Measurements from ENCODE around the gene IL12A.

IL12A gene

DNA sequence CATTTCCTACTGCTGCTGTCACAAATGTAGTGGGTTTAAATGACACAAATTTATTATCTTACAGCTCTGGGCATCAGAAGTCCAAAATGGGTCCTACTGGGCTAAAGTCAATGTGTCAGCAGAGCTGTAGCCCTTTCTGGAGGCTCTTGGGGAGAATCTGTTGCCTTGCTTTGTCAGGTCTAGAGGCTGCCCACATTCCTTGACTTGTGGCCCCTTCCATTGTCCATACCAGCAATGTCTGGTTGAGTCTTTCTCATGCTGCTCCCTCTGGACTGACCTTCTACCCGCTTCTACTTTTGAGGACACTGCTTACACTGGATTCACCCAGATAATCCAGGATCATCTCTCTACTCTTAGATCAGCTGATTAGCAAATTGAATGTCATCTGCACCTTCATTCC is 3.0 kb downstream of the IL12A start:
- DNase-seq = no peak

- no peak for DNase-seq
These were observed 4.0 kb downstream of the IL12A start for GRCh38 chr3:159992589-159992988.

- no peak for DNase-seq
These were observed 5.5 kb downstream of the IL12A start for GRCh38 chr3:159994182-159994581.

DNA sequence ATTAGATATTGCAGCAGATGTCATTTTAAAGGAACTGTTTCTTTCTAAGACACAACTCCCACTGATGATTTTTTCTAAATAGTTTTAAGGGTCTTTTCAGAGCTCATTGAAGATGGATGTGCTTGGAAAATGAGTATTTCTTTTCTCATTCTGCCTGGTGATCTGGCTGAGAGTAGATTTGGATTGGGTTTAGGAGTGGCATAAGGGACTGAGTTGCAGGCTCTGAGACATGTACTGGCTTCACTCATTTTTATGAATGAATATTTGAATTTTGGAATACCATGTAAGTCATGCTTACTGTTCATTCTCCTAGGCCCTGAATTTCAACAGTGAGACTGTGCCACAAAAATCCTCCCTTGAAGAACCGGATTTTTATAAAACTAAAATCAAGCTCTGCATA is 6.5 kb downstream of the IL12A start:
- DNase-seq = no peak

- no peak for DNase-seq
These were observed 7.4 kb downstream of the IL12A start for GRCh38 chr3:159996018-159996417.

- DNase-seq = no peak
These were observed 8.3 kb downstream of the IL12A start for GRCh38 chr3:159996959-159997358.

- DNase-seq = peak; percentile 15
These were observed 12.6 kb downstream of the IL12A start for GRCh38 chr3:160001148-160001760.

GRCh38 chr3:160001850-160002623 is 13.4 kb downstream of the IL12A start:
- peak; percentile 12 for DNase-seq

DNA sequence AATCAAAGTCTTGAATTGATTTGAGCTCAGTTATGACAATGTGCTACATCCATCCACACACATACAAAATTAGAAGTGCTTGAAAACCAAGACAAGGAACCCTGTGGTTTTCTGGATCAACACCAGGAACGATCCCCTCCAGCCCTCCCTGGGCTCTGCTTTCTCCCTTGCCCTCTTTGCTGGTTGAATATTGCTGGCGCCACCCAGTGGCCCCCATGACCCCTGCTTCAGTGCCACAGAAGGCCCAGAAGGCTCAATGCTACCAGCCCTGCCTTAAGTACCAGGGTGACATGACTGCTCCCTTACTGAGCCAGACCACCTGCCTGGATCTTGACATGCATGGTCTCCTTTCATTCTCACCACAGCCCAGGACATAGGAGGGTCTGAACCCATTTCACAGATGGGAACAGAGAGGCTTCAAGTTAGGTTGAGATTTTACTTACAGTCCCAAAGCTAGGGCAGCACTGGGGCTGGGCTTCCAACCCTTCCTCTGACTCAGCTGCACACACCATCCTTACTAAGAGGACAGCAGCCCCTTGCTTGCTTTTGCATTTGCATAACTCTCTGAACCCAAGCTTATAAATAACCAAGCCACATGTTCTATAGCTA is 15.0 kb downstream of the IL12A start:
- DNase-seq = peak; percentile 61

DNA sequence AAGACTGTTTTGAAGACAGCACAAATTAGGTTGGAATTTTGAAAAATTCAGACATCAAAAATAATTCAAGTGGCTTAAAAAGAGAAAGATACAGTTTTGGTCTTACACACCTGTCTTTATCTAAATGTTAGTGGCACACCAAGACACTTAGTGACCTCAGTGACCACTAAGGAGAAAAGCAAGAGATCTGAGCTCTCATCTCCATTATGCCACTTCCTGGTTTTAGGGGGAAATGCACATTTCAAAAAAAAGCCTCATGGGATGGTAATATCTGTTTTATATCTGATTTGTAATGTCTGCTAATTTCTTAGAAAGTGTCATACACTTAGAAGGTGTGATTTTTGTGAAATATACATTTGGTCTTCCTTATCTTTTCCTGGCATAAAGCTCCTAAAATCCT is 16.4 kb downstream of the IL12A start:
- no peak for DNase-seq

DNA sequence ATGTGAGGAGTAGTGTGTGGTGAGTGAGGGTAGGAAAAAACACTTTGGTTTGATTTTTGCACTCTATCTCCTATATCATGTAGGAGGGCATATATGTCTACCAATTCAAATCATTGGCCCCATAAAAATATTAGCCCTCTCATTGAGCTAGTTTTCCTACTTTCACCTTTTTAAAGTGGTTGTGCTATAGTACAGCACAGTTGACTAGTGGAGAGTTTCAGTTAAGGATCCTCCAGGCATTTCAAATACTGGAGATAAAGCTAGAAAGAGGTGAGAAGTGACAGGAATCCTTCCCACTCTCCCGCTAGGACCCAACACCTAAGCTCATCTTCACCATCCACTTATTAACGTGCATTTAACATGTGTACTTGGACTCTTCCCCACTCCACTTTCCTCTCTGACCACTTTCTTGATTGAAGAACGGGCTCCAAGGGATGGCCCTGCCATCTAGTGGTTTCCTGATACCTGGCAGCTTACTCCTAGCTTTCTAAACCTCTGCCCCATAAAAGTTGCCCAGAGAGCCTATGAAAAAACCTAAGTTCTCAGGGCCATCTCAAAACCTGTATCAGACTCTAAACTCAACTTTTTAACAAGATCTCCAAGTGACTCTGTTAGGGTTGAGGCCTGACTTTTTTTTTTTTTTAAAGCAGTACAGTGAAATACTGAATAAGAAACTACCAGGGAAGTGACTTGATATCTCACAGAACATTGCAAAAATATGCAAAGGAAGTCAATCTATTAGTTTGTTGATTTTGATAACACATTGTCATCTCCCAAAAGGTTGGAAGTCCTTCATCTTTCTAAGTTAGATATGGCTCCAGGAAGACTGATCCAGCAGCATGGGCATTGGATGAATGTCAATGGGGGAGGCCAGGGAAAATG is 17.9 kb downstream of the IL12A start:
- peak; percentile 82 for DNase-seq

DNA sequence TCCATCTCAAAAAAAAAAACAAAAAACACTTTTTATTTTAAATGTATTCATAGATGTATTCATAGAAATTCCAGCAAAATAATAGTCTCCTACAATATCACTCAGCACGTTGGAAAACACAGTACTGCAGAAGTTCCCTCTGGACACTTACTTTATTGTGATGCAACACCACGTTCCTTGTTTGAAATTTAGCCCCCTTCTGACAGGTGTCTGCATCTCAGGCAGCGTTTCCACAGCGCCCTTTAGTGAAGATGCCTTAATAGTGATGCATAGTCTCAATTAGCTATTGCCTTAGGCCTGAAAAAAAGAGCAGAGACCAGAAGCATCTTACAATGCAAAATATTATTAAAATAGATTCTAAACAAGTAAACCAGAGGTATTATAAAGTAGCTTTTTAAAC is 20.3 kb downstream of the IL12A start:
- DNase-seq = no peak

DNA sequence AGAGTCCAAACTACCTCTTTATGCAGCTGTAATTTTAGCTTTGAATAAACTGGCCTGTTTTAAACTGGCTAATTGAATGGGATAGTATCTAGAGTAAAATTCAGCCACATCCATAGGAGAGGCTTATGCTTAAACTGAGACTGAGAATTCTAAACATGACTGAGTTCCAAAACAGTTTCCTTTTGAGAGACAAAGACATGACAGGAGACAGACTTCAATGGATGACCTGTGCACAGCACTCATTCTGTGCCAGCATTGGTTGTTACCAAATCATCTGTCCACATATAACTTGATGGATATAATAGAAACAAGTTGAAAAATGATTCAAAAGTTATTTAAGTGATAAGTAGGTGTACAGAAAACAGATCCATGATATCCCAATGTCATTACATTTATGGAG is 20.9 kb downstream of the IL12A start:
- DNase-seq = no peak

GRCh38 chr3:160010578-160010977 is 21.9 kb downstream of the IL12A start:
- no peak for DNase-seq

DNA sequence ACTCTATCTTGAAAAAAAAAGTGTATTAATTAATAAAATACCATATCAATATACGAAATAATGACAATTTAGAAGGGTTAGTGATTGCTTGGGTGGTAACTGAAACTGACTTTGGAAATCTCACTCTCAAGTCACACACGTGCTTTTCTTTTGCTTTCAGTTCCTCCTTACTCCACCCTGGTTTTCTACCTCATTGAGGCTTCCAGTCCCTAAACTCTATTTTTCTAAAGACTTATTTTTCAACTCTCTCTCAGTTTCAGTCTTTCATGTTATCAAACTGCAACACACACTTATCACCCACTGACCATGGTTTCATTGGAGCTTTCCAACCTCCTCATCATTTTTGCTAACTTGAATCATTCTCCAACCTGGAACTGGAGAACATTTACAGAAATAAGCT is 23.5 kb downstream of the IL12A start:
- DNase-seq = no peak

DNA sequence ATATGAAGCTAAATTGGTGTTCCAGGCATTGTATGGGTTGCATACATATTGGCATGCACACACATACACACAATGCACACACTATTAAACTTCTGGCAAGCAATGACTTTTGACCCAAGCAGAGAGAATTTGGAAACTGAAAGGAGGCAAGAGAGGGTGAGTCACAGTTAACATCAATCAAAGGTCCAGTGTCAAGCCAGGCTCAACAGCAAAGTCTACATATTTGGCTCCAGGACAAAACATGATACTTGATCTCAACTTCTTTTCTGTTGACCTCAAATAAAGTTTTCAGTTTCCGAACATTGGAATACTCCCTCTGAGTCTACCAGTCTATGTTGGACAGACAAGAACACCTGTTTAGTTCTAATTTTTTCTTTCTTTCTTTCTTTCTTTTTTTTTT is 28.3 kb downstream of the IL12A start:
- DNase-seq = no peak

DNA sequence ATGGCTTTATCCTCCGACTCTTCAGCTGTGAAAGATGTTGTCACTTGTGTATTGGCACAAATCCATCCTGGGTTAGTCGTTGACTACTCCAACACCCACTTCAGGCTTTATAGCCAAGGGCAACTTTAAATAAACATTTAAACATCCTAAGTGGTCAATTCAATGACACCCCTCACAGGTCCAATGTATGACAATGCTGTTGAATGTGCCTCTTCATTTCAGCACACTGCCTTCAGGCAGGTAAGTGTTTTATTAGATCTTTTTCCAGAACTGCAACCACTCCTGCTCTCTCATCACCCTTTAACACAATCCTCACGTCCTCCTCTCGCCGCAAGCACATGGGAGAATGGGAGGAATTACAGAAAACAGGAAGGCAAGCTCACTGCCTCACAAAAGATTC is 30.3 kb downstream of the IL12A start:
- DNase-seq = no peak

DNA sequence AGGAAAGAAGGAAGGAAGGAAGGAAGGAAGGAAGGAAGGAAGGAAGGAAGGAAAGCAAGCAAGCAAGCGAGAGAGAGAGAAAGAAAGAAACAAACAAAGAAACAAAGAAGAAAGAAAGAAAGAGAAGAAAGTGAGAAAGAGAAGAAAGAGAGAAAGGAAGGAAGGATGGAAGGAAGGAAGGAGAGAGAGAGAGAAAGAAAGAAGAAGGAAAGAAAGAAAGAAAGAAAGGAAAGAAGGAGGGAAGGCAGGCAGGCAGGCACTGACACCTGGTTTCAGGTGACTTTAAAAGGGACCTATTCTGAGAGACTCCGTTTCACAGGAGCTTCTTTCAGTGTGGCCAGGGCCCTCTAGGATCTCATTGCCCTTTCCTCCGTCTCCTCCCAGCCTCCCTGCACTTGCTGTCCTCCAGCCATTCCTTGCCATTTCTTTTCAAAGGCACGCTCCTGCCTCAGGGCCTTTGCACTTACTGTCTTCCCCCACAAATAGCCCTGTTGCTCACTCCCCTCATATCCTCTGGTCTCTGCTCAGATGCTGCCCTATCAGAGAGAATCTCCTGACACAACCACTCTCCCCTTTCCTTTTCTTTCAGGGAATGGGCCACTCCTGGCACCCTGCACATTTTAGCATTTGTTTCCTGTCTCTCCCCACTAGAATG is 31.5 kb downstream of the IL12A start:
- DNase-seq = no peak

DNA sequence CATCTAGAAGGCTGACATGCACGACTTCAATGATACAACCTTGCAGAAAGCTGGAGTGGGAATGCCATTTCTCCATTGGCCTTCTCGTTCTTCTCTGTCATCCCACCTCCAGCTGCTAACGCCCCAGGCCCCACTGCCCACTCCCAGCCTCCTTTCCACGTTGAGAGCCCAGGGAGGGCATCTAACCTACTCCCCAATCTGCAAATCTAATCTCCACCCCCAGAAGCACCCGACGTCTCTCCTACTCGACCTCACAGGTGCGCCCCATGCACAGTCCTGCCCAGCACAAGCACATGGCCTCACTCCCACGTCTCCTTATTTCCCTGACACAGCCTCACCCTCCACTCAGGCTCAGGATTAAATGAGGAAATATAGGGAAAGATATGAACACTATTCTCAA is 33.4 kb downstream of the IL12A start:
- no peak for DNase-seq

- DNase-seq = no peak
These were observed 34.8 kb downstream of the IL12A start for GRCh38 chr3:160023476-160023875.

DNA sequence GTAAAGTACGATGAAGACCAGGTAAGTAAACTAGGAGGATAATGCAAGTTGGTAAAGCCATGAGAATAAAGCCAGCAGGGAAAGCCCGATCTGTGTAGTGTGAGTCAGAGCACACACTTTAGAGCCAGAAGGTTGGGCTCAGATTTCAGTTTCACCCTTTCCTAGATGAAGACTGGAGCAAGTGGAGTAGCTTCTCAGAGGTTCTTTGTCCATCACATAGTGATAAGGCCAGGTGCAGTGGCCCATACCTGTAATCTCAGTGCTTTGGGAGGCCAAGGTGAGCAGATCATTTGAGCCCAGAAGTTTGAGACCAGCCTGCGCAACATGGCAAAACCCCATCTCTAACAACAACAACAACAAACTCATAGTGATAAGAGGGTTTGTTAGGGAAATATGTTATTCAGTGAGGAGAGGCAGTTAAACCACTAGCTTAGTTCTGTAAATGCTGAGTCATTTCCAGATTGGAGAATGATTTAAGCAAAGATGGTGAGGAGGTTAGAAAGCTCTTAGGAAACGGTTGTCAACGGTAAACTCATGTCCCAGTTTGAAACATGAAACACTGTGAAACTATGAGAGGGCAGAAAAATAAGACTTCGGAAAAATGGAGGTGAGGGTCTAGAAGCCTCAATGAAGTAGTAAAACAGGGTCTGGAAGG is 39.0 kb downstream of the IL12A start:
- DNase-seq = no peak

- DNase-seq = no peak
These were observed 47.1 kb downstream of the IL12A start for GRCh38 chr3:160035757-160036156.

All from eye (tissue), 1 donor.